ENCODE results near the gene TMEM263. TPM values are rescaled to one million over a fixed set of nuclear protein-coding genes. Genes with fewer than 3 reads are reported as not detected.
A peak's percentile ranks its signal among the peaks of the same experiment; 100 is the strongest.

Gene TMEM263
- total RNA-seq, 6 experiments from 2014 or later = 157 to 188 (median 167) TPM

GRCh38 chr12:106978035-106978800 is 22.5 kb downstream of the TMEM263 start:
- H3K9me3 Mint-ChIP-seq = no peaks in the 10 kb centered on the region
- no peaks in the 10 kb centered on the region for H3K27me3 Mint-ChIP-seq (ENCODE audit: insufficient read depth)
- H3K27ac Mint-ChIP-seq = peak overlapping the region; percentile 53
- H3K4me3 Mint-ChIP-seq = no peak overlapping the region
- no peak for TF ChIP-seq CTCF (IDR thresholded peaks at IDR 0.05)
- H3K36me3 Mint-ChIP-seq (ENCODE audit: low read depth) = peaks cover 36% of the 10 kb centered on the region
- peaks cover 67% of the 10 kb centered on the region for H3K4me1 Mint-ChIP-seq (ENCODE audit: low read depth)
- DNase-seq = no peak

GRCh38 chr12:106980944-106981343 is 25.2 kb downstream of the TMEM263 start:
- Mint-ChIP-seq H3K4me1 (ENCODE audit: low read depth) (peaks cover 56% of the 10 kb centered on the region), H3K27me3 (ENCODE audit: insufficient read depth) (peaks cover 3% of the 10 kb centered on the region), H3K27ac (0 out of 2 replicates have a peak overlapping the region, but pooled peaks have one; percentile 42), H3K36me3 (ENCODE audit: low read depth) (peaks cover 33% of the 10 kb centered on the region), H3K9me3 (no peaks in the 10 kb centered on the region), H3K4me3 (no peak overlapping the region)
- TF ChIP-seq CTCF (IDR thresholded peaks at IDR 0.05) = no peak
- DNase-seq = no peak

GRCh38 chr12:106981788-106982187 is 26.1 kb downstream of the TMEM263 start:
- Mint-ChIP-seq H3K27ac (peak overlapping the region; percentile 60), H3K9me3 (no peaks in the 10 kb centered on the region), H3K4me1 (ENCODE audit: low read depth) (peaks cover 54% of the 10 kb centered on the region), H3K36me3 (ENCODE audit: low read depth) (peaks cover 28% of the 10 kb centered on the region), H3K4me3 (no peak overlapping the region), H3K27me3 (ENCODE audit: insufficient read depth) (peaks cover 3% of the 10 kb centered on the region)
- no peak for DNase-seq
- TF ChIP-seq CTCF (IDR thresholded peaks at IDR 0.05) = no peak

- DNase-seq = no peak
- H3K36me3 Mint-ChIP-seq (ENCODE audit: low read depth) = peaks cover 28% of the 10 kb centered on the region
- H3K4me1 Mint-ChIP-seq (ENCODE audit: low read depth) = peaks cover 56% of the 10 kb centered on the region
- no peak for TF ChIP-seq CTCF (IDR thresholded peaks at IDR 0.05)
- no peak overlapping the region for H3K4me3 Mint-ChIP-seq
- H3K27me3 Mint-ChIP-seq (ENCODE audit: insufficient read depth) = peaks cover 3% of the 10 kb centered on the region
- H3K27ac Mint-ChIP-seq = peak overlapping the region; percentile 60
- no peaks in the 10 kb centered on the region for H3K9me3 Mint-ChIP-seq
These were observed 26.5 kb downstream of the TMEM263 start for GRCh38 chr12:106982229-106982628.

GRCh38 chr12:106984588-106985137 is 29.0 kb downstream of the TMEM263 start:
- no peak for DNase-seq
- H3K4me3 Mint-ChIP-seq = peak overlapping the region; percentile 1; the same call in 1 of the 2 replicates
- H3K27ac Mint-ChIP-seq = peak overlapping the region; percentile 96; the same call in 1 of the 2 replicates
- TF ChIP-seq CTCF (IDR thresholded peaks at IDR 0.05) = no peak
- no peaks in the 10 kb centered on the region for H3K9me3 Mint-ChIP-seq
- peaks cover 23% of the 10 kb centered on the region for H3K36me3 Mint-ChIP-seq (ENCODE audit: low read depth)
- peaks cover 62% of the 10 kb centered on the region for H3K4me1 Mint-ChIP-seq (ENCODE audit: low read depth)
- peaks cover 3% of the 10 kb centered on the region for H3K27me3 Mint-ChIP-seq (ENCODE audit: insufficient read depth)

Measured in HFFc6 (cell line).